Stomach (tissue), 4 donors: ENCODE measurements around the gene KLRC4.

Experiments
- CTCF ChIP-seq, 7 experiments: fragments of 450-650 bp in 4 of 7; fragments of 200-600 bp in 3 of 7; sonication (generic) in 3 of 7; IDR thresholded peaks; one replicate each; pipeline ENCODE4 v1.5.1; 2016 to 2019; ENCODE audit warnings: antibody characterized with exemption in 7 of 7, control low read depth in 2 of 7, mild to moderate bottlenecking in 1 of 7
- POLR2A ChIP-seq, 4 donors: fragments of 450-650 bp; IDR thresholded peaks; one replicate each; pipeline ENCODE4 v1.6.1; 2016; ENCODE audit warnings: antibody characterized with exemption in 4 of 4, control low read depth in 2 of 4, mild to moderate bottlenecking in 1 of 4, moderate library complexity in 1 of 4

GRCh38 chr12:10365696-10366405, 43.7 kb downstream of the KLRC4 start:
- TF ChIP-seq CTCF (IDR thresholded peaks at IDR 0.05) (no peak), POLR2A (IDR thresholded peaks at IDR 0.05) (no peak)
